Measurements from ENCODE around the gene BASP1.

The BASP1 gene

DNA sequence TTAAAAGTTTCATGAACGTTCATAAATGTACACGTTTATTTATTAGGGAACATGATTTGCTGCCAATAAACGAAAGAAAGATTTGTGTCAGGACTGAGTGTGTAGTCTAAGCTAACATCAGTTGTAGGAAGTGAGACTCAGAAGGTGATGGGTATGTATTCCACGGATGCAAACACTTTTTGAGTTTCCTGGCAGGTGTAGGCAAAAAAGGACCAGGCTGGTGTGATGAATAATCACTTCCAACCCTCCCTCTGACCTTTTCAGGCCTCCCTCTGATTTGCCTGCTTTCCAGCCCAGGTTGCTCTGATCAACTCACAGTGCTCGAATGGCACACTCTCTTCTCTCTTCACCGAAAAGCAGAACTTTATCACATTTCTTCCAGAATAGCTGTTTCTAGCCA is 51.8 kb downstream of the BASP1 start:
- Histone ChIP-seq H3K4me3 (ENCODE audit: low read depth, low read length) (no peak overlapping the region), H3K4me1 (ENCODE audit: control insufficient read depth, insufficient read depth, low read length) (peaks cover 10% of the 10 kb centered on the region)

DNA sequence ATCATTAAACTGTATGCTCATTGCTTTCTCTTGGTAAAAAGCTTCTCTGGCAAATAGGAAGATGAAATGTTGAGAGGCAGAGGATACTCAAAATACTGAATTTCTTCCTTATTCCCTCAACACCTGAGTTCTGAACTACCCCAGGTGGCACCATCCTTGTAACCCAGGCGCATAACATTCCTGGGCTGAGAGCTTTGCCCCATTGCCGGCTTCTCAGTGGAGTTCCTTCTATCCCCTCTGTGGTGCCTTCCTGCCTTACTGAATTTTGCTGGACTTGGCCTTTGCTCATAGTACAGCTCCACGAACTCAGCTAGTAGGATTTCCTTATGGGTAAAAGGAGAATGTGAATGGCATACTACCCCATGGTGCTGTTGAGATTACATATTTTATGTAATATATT is 54.7 kb downstream of the BASP1 start:
- H3K4me1 ChIP-seq (ENCODE audit: control insufficient read depth, insufficient read depth, low read length), result peaks cover 10% of the 10 kb centered on the region
- H3K36me3 ChIP-seq (ENCODE audit: control insufficient read depth in 2 of 2, insufficient read depth in 1 of 2, low read length in 2 of 2), result peaks cover 26 to 39% of the 10 kb centered on the region in 2 experiments
- TF ChIP-seq KLF16 (tag by site-specific recombination; IDR thresholded peaks at IDR 0.05) (no peak), ZNF555 (tag by site-specific recombination; conservative IDR thresholded peaks at IDR 0.05) (no peak), FEZF1 (tag by site-specific recombination; IDR thresholded peaks at IDR 0.05) (no peak)
- H3K4me3 ChIP-seq (ENCODE audit: low read depth, low read length), result no peak overlapping the region
- ChIA-PET POLR2A (no interaction called here), CTCF (no interaction called here)
- no peak overlapping the region for H3K27ac ChIP-seq (ENCODE audit: extremely low read depth, low read depth, low read length)
- no peaks in the 10 kb centered on the region for H3K9me3 ChIP-seq (ENCODE audit: control insufficient read depth, insufficient read depth, low read depth, low read length)

More for the DNA sequence above, 51.8 kb downstream of the BASP1 start:
- Histone ChIP-seq H3K27ac (ENCODE audit: extremely low read depth, low read depth, low read length) (no peak overlapping the region), H3K36me3 (ENCODE audit: control insufficient read depth in 2 of 2, insufficient read depth in 1 of 2, low read length in 2 of 2) (peaks cover 5 to 14% of the 10 kb centered on the region in 2 experiments), H3K9me3 (ENCODE audit: control insufficient read depth, insufficient read depth, low read depth, low read length) (no peaks in the 10 kb centered on the region)
- ChIA-PET CTCF (no interaction called here), POLR2A (no interaction called here)
- TF ChIP-seq ZNF302 (tag by site-specific recombination; IDR thresholded peaks at IDR 0.05; ENCODE audit: low read depth) (no peak), ZBTB17 (tag by site-specific recombination; IDR thresholded peaks at IDR 0.05) (no peak), ZNF169 (tag by site-specific recombination; IDR thresholded peaks at IDR 0.05) (no peak), ZNF529 (tag by site-specific recombination; IDR thresholded peaks at IDR 0.05; ENCODE audit: insufficient replicate concordance) (no peak), ZNF211 (tag by site-specific recombination; IDR thresholded peaks at IDR 0.05; ENCODE audit: low read depth) (no peak), ZNF555 (tag by site-specific recombination; conservative IDR thresholded peaks at IDR 0.05) (no peak)
- TF ChIP-seq, protein P1, sequence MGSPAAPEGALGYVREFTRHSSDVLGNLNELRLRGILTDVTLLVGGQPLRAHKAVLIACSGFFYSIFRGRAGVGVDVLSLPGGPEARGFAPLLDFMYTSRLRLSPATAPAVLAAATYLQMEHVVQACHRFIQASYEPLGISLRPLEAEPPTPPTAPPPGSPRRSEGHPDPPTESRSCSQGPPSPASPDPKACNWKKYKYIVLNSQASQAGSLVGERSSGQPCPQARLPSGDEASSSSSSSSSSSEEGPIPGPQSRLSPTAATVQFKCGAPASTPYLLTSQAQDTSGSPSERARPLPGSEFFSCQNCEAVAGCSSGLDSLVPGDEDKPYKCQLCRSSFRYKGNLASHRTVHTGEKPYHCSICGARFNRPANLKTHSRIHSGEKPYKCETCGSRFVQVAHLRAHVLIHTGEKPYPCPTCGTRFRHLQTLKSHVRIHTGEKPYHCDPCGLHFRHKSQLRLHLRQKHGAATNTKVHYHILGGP (tag by site-specific recombination; IDR thresholded peaks at IDR 0.05), result no peak
- TF ChIP-seq, protein P2, sequence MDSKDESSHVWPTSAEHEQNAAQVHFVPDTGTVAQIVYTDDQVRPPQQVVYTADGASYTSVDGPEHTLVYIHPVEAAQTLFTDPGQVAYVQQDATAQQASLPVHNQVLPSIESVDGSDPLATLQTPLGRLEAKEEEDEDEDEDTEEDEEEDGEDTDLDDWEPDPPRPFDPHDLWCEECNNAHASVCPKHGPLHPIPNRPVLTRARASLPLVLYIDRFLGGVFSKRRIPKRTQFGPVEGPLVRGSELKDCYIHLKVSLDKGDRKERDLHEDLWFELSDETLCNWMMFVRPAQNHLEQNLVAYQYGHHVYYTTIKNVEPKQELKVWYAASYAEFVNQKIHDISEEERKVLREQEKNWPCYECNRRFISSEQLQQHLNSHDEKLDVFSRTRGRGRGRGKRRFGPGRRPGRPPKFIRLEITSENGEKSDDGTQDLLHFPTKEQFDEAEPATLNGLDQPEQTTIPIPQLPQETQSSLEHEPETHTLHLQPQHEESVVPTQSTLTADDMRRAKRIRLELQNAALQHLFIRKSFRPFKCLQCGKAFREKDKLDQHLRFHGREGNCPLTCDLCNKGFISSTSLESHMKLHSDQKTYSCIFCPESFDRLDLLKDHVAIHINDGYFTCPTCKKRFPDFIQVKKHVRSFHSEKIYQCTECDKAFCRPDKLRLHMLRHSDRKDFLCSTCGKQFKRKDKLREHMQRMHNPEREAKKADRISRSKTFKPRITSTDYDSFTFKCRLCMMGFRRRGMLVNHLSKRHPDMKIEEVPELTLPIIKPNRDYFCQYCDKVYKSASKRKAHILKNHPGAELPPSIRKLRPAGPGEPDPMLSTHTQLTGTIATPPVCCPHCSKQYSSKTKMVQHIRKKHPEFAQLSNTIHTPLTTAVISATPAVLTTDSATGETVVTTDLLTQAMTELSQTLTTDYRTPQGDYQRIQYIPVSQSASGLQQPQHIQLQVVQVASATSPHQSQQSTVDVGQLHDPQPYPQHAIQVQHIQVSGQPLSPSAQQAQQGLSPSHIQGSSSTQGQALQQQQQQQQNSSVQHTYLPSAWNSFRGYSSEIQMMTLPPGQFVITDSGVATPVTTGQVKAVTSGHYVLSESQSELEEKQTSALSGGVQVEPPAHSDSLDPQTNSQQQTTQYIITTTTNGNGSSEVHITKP (tag by site-specific recombination; IDR thresholded peaks at IDR 0.05), result no peak
- TF ChIP-seq, protein P3, sequence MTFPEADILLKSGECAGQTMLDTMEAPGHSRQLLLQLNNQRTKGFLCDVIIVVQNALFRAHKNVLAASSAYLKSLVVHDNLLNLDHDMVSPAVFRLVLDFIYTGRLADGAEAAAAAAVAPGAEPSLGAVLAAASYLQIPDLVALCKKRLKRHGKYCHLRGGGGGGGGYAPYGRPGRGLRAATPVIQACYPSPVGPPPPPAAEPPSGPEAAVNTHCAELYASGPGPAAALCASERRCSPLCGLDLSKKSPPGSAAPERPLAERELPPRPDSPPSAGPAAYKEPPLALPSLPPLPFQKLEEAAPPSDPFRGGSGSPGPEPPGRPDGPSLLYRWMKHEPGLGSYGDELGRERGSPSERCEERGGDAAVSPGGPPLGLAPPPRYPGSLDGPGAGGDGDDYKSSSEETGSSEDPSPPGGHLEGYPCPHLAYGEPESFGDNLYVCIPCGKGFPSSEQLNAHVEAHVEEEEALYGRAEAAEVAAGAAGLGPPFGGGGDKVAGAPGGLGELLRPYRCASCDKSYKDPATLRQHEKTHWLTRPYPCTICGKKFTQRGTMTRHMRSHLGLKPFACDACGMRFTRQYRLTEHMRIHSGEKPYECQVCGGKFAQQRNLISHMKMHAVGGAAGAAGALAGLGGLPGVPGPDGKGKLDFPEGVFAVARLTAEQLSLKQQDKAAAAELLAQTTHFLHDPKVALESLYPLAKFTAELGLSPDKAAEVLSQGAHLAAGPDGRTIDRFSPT (tag by site-specific recombination; IDR thresholded peaks at IDR 0.05), result no peak

DNA sequence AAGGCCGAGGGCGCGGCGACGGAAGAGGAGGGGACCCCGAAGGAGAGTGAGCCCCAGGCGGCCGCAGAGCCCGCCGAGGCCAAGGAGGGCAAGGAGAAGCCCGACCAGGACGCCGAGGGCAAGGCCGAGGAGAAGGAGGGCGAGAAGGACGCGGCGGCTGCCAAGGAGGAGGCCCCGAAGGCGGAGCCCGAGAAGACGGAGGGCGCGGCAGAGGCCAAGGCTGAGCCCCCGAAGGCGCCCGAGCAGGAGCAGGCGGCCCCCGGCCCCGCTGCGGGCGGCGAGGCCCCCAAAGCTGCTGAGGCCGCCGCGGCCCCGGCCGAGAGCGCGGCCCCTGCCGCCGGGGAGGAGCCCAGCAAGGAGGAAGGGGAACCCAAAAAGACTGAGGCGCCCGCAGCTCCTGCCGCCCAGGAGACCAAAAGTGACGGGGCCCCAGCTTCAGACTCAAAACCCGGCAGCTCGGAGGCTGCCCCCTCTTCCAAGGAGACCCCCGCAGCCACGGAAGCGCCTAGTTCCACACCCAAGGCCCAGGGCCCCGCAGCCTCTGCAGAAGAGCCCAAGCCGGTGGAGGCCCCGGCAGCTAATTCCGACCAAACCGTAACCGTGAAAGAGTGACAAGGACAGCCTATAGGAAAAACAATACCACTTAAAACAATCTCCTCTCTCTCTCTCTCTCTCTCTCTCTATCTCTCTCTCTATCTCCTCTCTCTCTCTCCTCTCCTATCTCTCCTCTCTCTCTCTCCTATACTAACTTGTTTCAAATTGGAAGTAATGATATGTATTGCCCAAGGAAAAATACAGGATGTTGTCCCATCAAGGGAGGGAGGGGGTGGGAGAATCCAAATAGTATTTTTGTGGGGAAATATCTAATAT is 58.1 kb downstream of the BASP1 start:
- Histone ChIP-seq H3K27ac (ENCODE audit: extremely low read depth, low read depth, low read length) (no peak overlapping the region), H3K9me3 (ENCODE audit: control insufficient read depth, insufficient read depth, low read depth, low read length) (no peaks in the 10 kb centered on the region; the same call in 1 of the 2 replicates), H3K4me3 (ENCODE audit: low read depth, low read length) (no peak overlapping the region), H3K4me1 (ENCODE audit: control insufficient read depth, insufficient read depth, low read length) (no peaks in the 10 kb centered on the region), H3K36me3 (ENCODE audit: control insufficient read depth in 2 of 2, insufficient read depth in 1 of 2, low read length in 2 of 2) (peaks cover 31 to 36% of the 10 kb centered on the region in 2 experiments)
- CTCF ChIA-PET, result interaction anchor here (0.6 kb wide), 1 partner anchor 10 kb away, joined by 3 read pairs; no protein-coding TSS in a partner anchor
- POLR2A ChIA-PET, result interaction anchor here (1.0 kb wide), 1 partner anchor 13 kb away, joined by 3 read pairs; no protein-coding TSS in a partner anchor
- TF ChIP-seq ZNF596 (tag by site-specific recombination; IDR thresholded peaks at IDR 0.05), result peak; percentile 92
- TF ChIP-seq SP3 (tag by site-specific recombination; IDR thresholded peaks at IDR 0.05), result no peak
- no peak for TF ChIP-seq YY2 (tag by site-specific recombination; IDR thresholded peaks at IDR 0.05)
- no peak for TF ChIP-seq ZNF175 (tag by site-specific recombination; IDR thresholded peaks at IDR 0.05)
- no peak for TF ChIP-seq SP2 (tag by site-specific recombination; IDR thresholded peaks at IDR 0.05)
- TF ChIP-seq ZNF670 (tag by site-specific recombination; IDR thresholded peaks at IDR 0.05; ENCODE audit: low read depth), result no peak
- TF ChIP-seq, protein P4, sequence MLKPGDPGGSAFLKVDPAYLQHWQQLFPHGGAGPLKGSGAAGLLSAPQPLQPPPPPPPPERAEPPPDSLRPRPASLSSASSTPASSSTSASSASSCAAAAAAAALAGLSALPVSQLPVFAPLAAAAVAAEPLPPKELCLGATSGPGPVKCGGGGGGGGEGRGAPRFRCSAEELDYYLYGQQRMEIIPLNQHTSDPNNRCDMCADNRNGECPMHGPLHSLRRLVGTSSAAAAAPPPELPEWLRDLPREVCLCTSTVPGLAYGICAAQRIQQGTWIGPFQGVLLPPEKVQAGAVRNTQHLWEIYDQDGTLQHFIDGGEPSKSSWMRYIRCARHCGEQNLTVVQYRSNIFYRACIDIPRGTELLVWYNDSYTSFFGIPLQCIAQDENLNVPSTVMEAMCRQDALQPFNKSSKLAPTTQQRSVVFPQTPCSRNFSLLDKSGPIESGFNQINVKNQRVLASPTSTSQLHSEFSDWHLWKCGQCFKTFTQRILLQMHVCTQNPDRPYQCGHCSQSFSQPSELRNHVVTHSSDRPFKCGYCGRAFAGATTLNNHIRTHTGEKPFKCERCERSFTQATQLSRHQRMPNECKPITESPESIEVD (tag by site-specific recombination; IDR thresholded peaks at IDR 0.05), result no peak
- no peak for TF ChIP-seq GFI1B (tag by site-specific recombination; IDR thresholded peaks at IDR 0.05)
- no peak for TF ChIP-seq PRDM1 (tag by site-specific recombination; IDR thresholded peaks at IDR 0.05)
- no peak for TF ChIP-seq ZNF555 (tag by site-specific recombination; conservative IDR thresholded peaks at IDR 0.05)

Data from HEK293 (cell line).